GM20431 (cell line): ENCODE data around the gene CCT4.

Experiments
- in situ Hi-C: fragments of 300-500 bp; cut with MseI, MboI; formaldehyde crosslinking; loops from one replicate; pipeline ENCODE4 v1.15.0; 2020; ENCODE audit warnings: low sequenced_read_pairs; ENCODE audit not compliant: unreplicated experiment

CCT4 gene

DNA sequence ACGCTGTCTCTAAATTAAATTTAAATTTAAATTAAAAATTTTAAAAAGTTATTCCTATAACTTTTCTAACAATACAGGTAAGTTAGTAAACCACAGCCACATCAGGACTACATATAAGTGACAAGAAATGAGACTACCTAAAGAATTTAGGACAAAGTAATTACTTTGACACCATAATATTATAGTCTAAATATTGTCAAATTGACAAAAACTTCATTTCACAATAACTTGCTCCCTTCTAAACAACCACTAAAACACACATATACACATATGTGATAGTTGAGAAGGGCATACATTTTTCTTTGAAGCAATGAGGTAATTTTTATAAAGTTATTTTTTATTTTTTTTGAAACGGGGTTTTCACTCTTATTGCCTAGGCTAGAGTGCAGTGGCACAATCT lies 66.2 kb downstream of the CCT4 start:
- in situ Hi-C loops: no loop called here
